GM12878 (cell line): ENCODE measurements around the gene FARS2. TPM values are rescaled to one million over a fixed set of nuclear protein-coding genes. Genes with fewer than 3 reads are reported as not detected.

ENCODE experiments used
- ATAC-seq: fragments of 200-7000 bp; cut with Tn5 transposase; 3 replicates; pipeline ENCODE4 v1.9.1; 2020; ENCODE audit warnings: mild to moderate bottlenecking, moderate library complexity
- BruUV-seq: library from RNA; stranded (reverse); fragments of 400-500 nt; replicated peaks from 2 replicates; lab custom pipeline; 2021; lab: Mats Ljungman, UMichigan
- CTCF ChIA-PET: fragments of 300-600 bp; sonication (Branson Sonifier 250); formaldehyde crosslinking; extraction: SDS; loops from one replicate; lab custom pipeline; 2021; ENCODE audit warnings: inconsistent platforms; lab: Yijun Ruan, JAX
- POLR2A ChIA-PET: fragments of 350-600 bp; formaldehyde crosslinking; extraction: SDS; loops from one replicate; lab custom pipeline; 2021; ENCODE audit warnings: inconsistent platforms; lab: Charles Lee
- RAD21 ChIA-PET: fragments of 300-600 bp; sonication (Branson Sonifier 250); formaldehyde crosslinking; loops from one replicate; lab custom pipeline; 2023; ENCODE audit warnings: antibody characterized with exemption; ENCODE audit not compliant: unreplicated experiment; lab: Charles Lee
- SMC1A ChIA-PET: fragments of 300-600 bp; sonication (Branson Sonifier 250); formaldehyde crosslinking; loops from one replicate; lab custom pipeline; 2023; ENCODE audit not compliant: unreplicated experiment, uncharacterized antibody; lab: Charles Lee
- DNase-seq: peaks from one replicate; pipeline ENCODE4 v3.0.0-alpha.2; 2011; ENCODE audit warnings: low read depth, low spot score
- FAIRE-seq: peaks from 3 replicates; lab custom pipeline; 2011; peaks lifted over from hg19 to GRCh38; lab: Jason Lieb, UNC
- H2AFZ ChIP-seq: 2 replicates; pipeline ENCODE4 v1.6.0; 2011; ENCODE audit warnings: low read depth, low read length, control low read depth; ENCODE audit not compliant: control insufficient read depth
- H3K27ac ChIP-seq: 2 replicates; pipeline ENCODE4 v1.5.1; 2011; ENCODE audit warnings: control low read depth; ENCODE audit not compliant: control insufficient read depth, insufficient read depth
- H3K27me3 ChIP-seq, 2 experiments: replicated peaks in 1 of 2; 2 replicates each; pipeline versions ENCODE4 v1.6.0 to v1.6.1; 2011; ENCODE audit warnings: low read length in 1 of 2; ENCODE audit not compliant: control insufficient read depth in 2 of 2, insufficient read depth in 2 of 2
- H3K36me3 ChIP-seq, 2 experiments: 2 replicates each; pipeline ENCODE4 v1.5.1; 2011; ENCODE audit warnings: low read length in 1 of 2; ENCODE audit not compliant: control insufficient read depth in 2 of 2, insufficient read depth in 2 of 2
- H3K4me1 ChIP-seq: 2 replicates; pipeline ENCODE4 v1.6.1; 2011; ENCODE audit warnings: mild to moderate bottlenecking, low read length, moderate library complexity, mixed read lengths; ENCODE audit not compliant: control insufficient read depth, insufficient read depth
- H3K4me2 ChIP-seq: 2 replicates; pipeline ENCODE4 v1.6.0; 2011; ENCODE audit warnings: control low read depth; ENCODE audit not compliant: control insufficient read depth, insufficient read depth
- H3K4me3 ChIP-seq: fragments of 200-600 bp; sonication (generic); 2 replicates; pipeline ENCODE4 v1.5.1; 2016
- H3K79me2 ChIP-seq: 2 replicates; pipeline ENCODE4 v1.6.0; 2011; ENCODE audit warnings: low read length; ENCODE audit not compliant: control insufficient read depth, insufficient read depth
- H3K9ac ChIP-seq: 2 replicates; pipeline ENCODE4 v1.8.0; 2011; ENCODE audit warnings: low read length, control low read depth, mixed read lengths; ENCODE audit not compliant: control insufficient read depth, insufficient read depth
- H3K9me3 ChIP-seq: replicated peaks from 3 replicates; pipeline ENCODE4 v1.5.1; 2011; ENCODE audit warnings: mild to moderate bottlenecking, low read length; ENCODE audit not compliant: control insufficient read depth, insufficient read depth
- H4K20me1 ChIP-seq: 2 replicates; pipeline ENCODE4 v1.6.0; 2011; ENCODE audit not compliant: control insufficient read depth, insufficient read depth
- CEBPB ChIP-seq, 2 experiments: fragments of 150-350 bp in 1 of 2; IDR thresholded peaks; 2 replicates each; pipeline ENCODE4 v1.6.1; 2012 to 2014; ENCODE audit warnings: low read depth in 2 of 2, low read length in 2 of 2, borderline replicate concordance in 1 of 2, inconsistent platforms in 1 of 2
- E2F4 ChIP-seq: IDR thresholded peaks from 2 replicates; pipeline ENCODE4 v1.6.1; 2012; ENCODE audit warnings: low read depth, low read length, improper control_type of control experiment
- EGR1 ChIP-seq, 2 experiments: IDR thresholded peaks; 1 replicate in 1 of 2; 2 replicates in 1 of 2; pipeline ENCODE4 v1.6.1; 2011 to 2012; ENCODE audit warnings: low read depth in 2 of 2, low read length in 2 of 2, borderline replicate concordance in 1 of 2, mild to moderate bottlenecking in 1 of 2, moderate library complexity in 1 of 2
- ETV6 ChIP-seq, 2 experiments: fragments of 450-650 bp in 1 of 2; IDR thresholded peaks in 1 of 2; conservative IDR thresholded peaks in 1 of 2; 2 replicates each; pipeline ENCODE4 v1.6.1; 2014; ENCODE audit warnings: antibody characterized with exemption in 1 of 2, borderline replicate concordance in 1 of 2, low read depth in 1 of 2, mild to moderate bottlenecking in 1 of 2, moderate library complexity in 1 of 2
- EZH2 ChIP-seq: IDR thresholded peaks from 2 replicates; pipeline ENCODE4 v1.6.1; 2012; ENCODE audit warnings: low read depth, mild to moderate bottlenecking, control low read depth, inconsistent platforms, low read length, borderline replicate concordance; ENCODE audit not compliant: control insufficient read depth
- FOXK2 ChIP-seq: fragments of 450-650 bp; IDR thresholded peaks from 2 replicates; pipeline ENCODE4 v1.6.1; 2017; ENCODE audit warnings: mild to moderate bottlenecking, moderate library complexity
- GATAD2B ChIP-seq: fragments of 450-650 bp; conservative IDR thresholded peaks from 2 replicates; pipeline ENCODE4 v1.6.1; 2017; ENCODE audit warnings: low read depth, mild to moderate bottlenecking, moderate library complexity
- IRF4 ChIP-seq: IDR thresholded peaks from 2 replicates; pipeline ENCODE4 v1.6.1; 2011; ENCODE audit warnings: low read depth, low read length
- MTA3 ChIP-seq: IDR thresholded peaks from 2 replicates; pipeline ENCODE4 v1.6.1; 2012; ENCODE audit warnings: low read length, inconsistent platforms, borderline replicate concordance
- NFXL1 ChIP-seq: fragments of 450-650 bp; IDR thresholded peaks from 2 replicates; pipeline ENCODE4 v1.6.1; 2017; ENCODE audit warnings: antibody characterized with exemption, mild to moderate bottlenecking, borderline replicate concordance
- PAX5 ChIP-seq: IDR thresholded peaks from 2 replicates; pipeline ENCODE4 v1.6.1; 2011; ENCODE audit warnings: low read depth, low read length, borderline replicate concordance
- POLR2AphosphoS2 ChIP-seq: IDR thresholded peaks from 2 replicates; pipeline ENCODE4 v1.6.1; 2011; ENCODE audit warnings: low read depth, mild to moderate bottlenecking, low read length, improper control_type of control experiment, moderate library complexity
- RAD21 ChIP-seq: IDR thresholded peaks from 2 replicates; pipeline ENCODE4 v1.6.1; 2011; ENCODE audit warnings: mild to moderate bottlenecking, low read depth, low read length, moderate library complexity; ENCODE audit not compliant: insufficient read depth
- SIX5 ChIP-seq: IDR thresholded peaks from 2 replicates; pipeline ENCODE4 v1.6.1; 2011; ENCODE audit warnings: mild to moderate bottlenecking, low read depth, low read length, moderate library complexity; ENCODE audit not compliant: severe bottlenecking
- SMAD1 ChIP-seq: fragments of 450-650 bp; IDR thresholded peaks from 2 replicates; pipeline ENCODE4 v1.6.1; 2018; ENCODE audit warnings: mild to moderate bottlenecking, low read depth; ENCODE audit not compliant: partially characterized antibody
- TCF12 ChIP-seq: IDR thresholded peaks from 2 replicates; pipeline ENCODE4 v1.6.1; 2011; ENCODE audit warnings: low read depth, mild to moderate bottlenecking, low read length
- USF1 ChIP-seq: IDR thresholded peaks from 2 replicates; pipeline ENCODE4 v1.6.1; 2011; ENCODE audit warnings: borderline replicate concordance, low read depth, mild to moderate bottlenecking, moderate library complexity, mixed read lengths, low read length; ENCODE audit not compliant: insufficient read depth; ENCODE audit errors: extremely low read length
- WRNIP1 ChIP-seq: IDR thresholded peaks from 2 replicates; pipeline ENCODE4 v1.6.1; 2011; ENCODE audit warnings: low read depth, low read length, improper control_type of control experiment, borderline replicate concordance
- ZNF622 ChIP-seq: fragments of 450-650 bp; IDR thresholded peaks from 2 replicates; pipeline ENCODE4 v1.6.1; 2017; ENCODE audit warnings: mild to moderate bottlenecking, inconsistent platforms
- WGBS: methylation state at CpG from one replicate; pipeline ENCODE4 v1.1.6; 2016; ENCODE audit warnings: low lambda C conversion rate; ENCODE audit not compliant: insufficient replicate concordance, insufficient coverage; ENCODE audit errors: missing lambda C conversion rate; 5-methylcytosine and 5-hydroxymethylcytosine counted together
- in situ Hi-C: fragments of 300-500 bp; cut with MboI; formaldehyde crosslinking; loops from 9 replicates; pipeline ENCODE4 v1.14.3; 2018; ENCODE audit warnings: mixed read lengths
- intact Hi-C: fragments of 100-400 bp; cut with micrococcal nuclease; formaldehyde crosslinking; loops from one replicate; pipeline ENCODE4 v1.14.2; 2022; ENCODE audit not compliant: unreplicated experiment
- polyA plus RNA-seq, 11 experiments: library from polyadenylated mRNA; depleted of rRNA in 4 of 11; unstranded in 6 of 11; stranded (reverse) in 5 of 11; fragments of >200 nt; fragmentation: Nextera tagmentation in 4 of 11; fragmentation: Illumina TruSeq in 1 of 11; extraction: Ambion mirVana in 4 of 11; extraction: Trizol in 1 of 11; gene quantifications; 1 replicate in 1 of 11; 2 replicates in 10 of 11; pipeline versions ENCODE4 v1.2.1 to v1.2.3, GENCODE V29; 2011 to 2016; ENCODE audit warnings: inconsistent platforms in 2 of 11, missing spikeins in 2 of 11, low read depth in 1 of 11
- total RNA-seq, 4 experiments: library from RNA; depleted of rRNA in 3 of 4; stranded (reverse); fragments of >200 nt in 3 of 4; fragmentation: Illumina TruSeq in 1 of 4; extraction: Trizol in 1 of 4; gene quantifications; 2 replicates each; pipeline versions ENCODE4 v1.2.1 to v1.2.3, GENCODE V29; 2013 to 2021

FARS2 gene
- total and polyA plus RNA-seq, 10 of the 15 experiments (the other 5 are each of a cell fraction or from before 2014, with no cell fraction given), result 16.8 to 46.7 (median 25.6) TPM

- TF ChIP-seq SMAD1 (no peak), WRNIP1 (no peak)
These were observed 276.7 kb downstream of the FARS2 start (continued) for GRCh38 chr6:5537967-5538366.

GRCh38 chr6:5540370-5540769 is 279.1 kb downstream of the FARS2 start:
- no peak overlapping the region for H3K27ac ChIP-seq
- BruUV-seq, result no TSS peak
- FAIRE-seq, result no peak
- H3K4me2 ChIP-seq, result no peak overlapping the region
- ChIA-PET POLR2A (no interaction called here), CTCF (interaction anchor here (1.2 kb wide), 1 partner anchor 16 kb away, joined by 3 read pairs; no protein-coding TSS in a partner anchor), RAD21 (no interaction called here), SMC1A (no interaction called here)
- 91% methylated on average over 8 of the region's 8 CpGs for WGBS
- 0 out of 4 replicates have a peak, but pooled peaks cover 0 to 2% of the 10 kb centered on the region in 2 experiments for H3K36me3 ChIP-seq
- intact Hi-C loops (no loop called here), in situ Hi-C loops (no loop called here)
- H2AFZ ChIP-seq, result no peak overlapping the region
- no peak for DNase-seq
- H3K27me3 ChIP-seq, result no peaks in the 10 kb centered on the region
- H3K79me2 ChIP-seq, result no peaks in the 10 kb centered on the region
- no peaks in the 10 kb centered on the region for H4K20me1 ChIP-seq
- H3K4me1 ChIP-seq, result no peaks in the 10 kb centered on the region
- H3K9me3 ChIP-seq, result no peaks in the 10 kb centered on the region
- no peak overlapping the region for H3K4me3 ChIP-seq
- H3K9ac ChIP-seq, result no peak overlapping the region
- no peak for ATAC-seq
- no peak for TF ChIP-seq RAD21
- no peak for TF ChIP-seq EGR1 (IDR thresholded peaks at IDR 0.05; ENCODE audit: borderline replicate concordance in 1 of 2, low read depth in 2 of 2, low read length in 2 of 2)
- no peak for TF ChIP-seq ETV6 (conservative IDR thresholded peaks at IDR 0.05 in 1 of 2, IDR thresholded peaks at IDR 0.05 in 1 of 2; ENCODE audit: borderline replicate concordance in 1 of 2, low read depth in 1 of 2)
- no peak for TF ChIP-seq NFXL1
- TF ChIP-seq TCF12, result no peak
- TF ChIP-seq IRF4, result no peak
- TF ChIP-seq CEBPB (IDR thresholded peaks at IDR 0.05; ENCODE audit: borderline replicate concordance in 1 of 2, low read depth in 2 of 2, low read length in 2 of 2), result no peak
- no peak for TF ChIP-seq PAX5
- no peak for TF ChIP-seq SIX5
- TF ChIP-seq EZH2, result no peak
- no peak for TF ChIP-seq POLR2AphosphoS2
- TF ChIP-seq FOXK2, result no peak
- no peak for TF ChIP-seq GATAD2B
- no peak for TF ChIP-seq USF1
- TF ChIP-seq MTA3, result no peak
- no peak for TF ChIP-seq E2F4
- TF ChIP-seq ZNF622, result no peak
